ENCODE results near the gene APIP.

Gene APIP

DNA sequence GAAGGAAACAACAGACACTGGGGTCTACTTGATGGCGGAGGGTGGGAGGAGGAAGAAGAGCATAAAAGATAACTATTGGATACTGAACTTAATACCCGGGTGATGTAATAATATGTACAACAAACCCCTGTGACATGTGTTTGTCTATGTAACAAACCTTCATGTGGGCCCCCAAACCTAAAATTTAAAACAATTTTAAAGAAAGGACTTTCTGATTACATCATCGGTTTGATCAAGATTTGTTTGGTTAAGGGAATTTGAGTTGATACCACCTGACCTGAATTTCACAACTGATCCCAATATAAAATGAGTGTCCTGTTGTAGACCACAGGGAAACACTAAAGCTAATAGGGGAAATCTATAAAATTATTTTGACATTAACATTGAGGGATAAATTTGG lies 34.3 kb downstream of the APIP start:
- DNase-seq, result no peak

DNA sequence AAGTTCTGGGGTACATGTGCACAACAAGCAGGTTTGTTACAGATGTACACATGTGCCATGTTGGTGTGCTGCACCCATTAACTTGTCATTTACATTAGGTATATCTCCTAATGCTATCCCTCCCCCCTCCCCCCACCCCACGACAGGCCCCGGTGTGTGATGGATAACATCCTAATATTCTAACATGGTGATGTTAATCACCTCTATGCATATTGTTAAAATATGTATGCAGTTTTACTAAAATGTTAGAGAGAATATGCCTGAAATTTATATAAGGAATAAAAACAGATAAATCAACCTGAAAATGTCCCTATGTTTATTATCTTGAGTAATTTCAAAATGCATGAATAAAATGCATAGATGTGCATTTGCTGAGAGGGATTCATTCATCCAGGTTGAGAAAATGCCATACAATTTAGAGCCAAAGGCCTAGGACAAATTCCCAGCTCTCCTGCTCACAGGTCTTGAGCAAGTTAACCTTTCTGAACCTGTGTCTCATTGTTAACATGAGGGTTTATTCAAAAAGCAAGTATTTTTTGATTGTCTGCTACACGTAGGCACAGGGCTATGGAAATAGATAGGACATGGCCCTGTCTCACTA lies 38.7 kb downstream of the APIP start:
- DNase-seq, result no peak

DNA sequence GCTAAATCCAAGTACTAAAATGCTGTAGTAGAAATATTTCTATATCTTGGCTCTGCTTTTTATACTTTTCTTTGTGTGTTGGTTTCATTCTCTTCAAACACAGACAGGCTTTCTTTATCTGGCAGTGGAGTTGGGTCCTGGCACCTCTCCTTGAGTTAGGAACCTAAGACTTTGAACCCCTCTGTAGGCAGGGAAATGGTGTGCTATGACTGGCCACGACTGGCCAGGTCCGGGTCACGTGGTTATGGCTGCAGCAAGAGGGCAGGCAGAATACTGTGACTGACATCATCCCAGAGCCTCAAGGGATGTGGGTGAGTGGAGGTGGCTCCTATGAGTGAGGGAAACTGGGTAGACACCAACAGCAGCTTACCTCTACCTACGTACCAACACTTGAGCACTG lies 42.0 kb downstream of the APIP start:
- no peak for DNase-seq

DNA sequence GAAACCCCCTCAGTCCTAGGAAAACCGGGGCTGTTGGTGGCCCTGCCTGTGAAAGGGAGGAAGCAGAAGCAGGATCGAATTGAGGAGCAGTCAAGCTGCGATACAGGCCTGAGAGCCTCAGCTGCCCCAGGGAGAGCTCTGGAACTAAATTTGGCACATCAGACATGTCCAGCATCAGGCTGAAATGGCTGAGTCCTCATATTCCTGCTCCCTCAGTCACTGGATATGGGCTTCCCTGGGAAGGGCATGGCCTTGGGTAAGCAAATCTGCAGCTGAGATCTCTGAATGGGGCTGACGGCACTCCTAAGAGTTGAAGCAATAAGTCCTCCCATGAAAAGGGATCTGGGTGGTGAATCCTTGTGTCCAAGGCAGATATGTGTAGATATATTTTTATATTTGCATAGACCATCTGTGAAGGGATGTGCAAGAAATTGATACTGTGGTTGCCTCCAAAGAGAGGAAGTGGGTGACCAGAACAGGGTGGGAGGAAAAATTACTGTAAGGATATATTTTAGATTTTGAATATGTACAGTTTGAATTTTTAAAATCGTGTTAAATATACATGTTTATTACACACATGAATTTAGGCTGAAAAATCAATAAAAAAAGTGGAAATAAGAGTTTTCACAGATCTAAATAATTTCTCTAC lies 45.5 kb downstream of the APIP start:
- DNase-seq, result no peak

DNA sequence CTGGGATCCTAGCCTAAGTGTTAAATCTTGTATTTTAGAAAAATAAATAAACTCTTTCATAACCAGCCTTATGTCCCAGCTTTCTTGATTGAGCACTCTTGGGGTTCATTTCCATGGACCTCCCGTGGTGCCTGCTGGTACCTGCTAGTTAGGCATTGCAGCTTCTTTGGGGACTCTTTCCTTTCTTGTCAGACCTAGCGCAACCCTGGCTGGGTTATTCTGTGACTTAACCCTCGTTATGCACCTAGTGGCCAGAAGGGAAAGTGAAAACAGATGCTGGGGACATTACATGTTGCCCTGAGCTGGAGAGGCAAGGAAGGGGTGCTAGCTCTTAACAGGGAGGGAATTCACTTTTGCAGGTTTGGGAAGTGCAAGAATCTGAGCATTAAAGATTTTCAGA lies 46.8 kb downstream of the APIP start:
- no peak for DNase-seq

DNA sequence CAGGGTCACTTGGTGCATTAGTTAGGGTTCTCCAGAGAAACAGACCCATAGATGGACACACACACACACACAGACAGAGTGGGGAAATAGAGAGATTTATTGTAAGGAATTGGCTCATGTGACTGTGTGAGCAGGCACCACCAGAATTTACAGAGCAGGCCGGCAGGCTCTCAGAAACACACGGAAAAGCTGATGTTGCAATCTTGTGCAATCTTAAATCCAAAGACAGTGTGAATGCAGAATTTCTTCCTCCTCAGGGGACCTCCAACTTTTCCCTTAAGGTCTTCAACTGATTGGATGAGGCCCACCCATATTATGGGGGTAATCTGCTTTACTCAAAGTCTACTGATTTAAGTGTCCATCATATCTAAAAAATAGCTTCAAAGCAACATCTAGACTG lies 49.8 kb downstream of the APIP start:
- DNase-seq, result no peak

DNA sequence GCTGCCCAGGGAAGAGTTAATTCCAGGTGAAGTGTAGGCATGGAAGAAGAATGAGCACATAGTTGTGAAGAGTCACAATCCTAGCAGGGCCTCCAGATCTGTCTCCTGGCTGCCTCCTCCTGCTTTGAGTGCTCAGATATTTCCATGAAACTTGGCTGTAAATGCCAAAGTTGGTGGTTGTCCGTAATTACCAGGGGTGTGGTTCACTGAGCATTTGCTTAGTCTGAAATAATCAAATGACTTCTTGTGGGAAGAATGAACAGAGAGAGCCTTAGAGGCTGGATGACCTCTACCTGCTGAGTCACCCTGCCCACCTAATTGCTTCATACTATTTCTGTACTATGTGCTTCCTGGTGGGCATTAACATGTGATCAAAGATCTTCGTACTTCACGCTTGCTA lies 50.9 kb downstream of the APIP start:
- DNase-seq, result no peak

DNA sequence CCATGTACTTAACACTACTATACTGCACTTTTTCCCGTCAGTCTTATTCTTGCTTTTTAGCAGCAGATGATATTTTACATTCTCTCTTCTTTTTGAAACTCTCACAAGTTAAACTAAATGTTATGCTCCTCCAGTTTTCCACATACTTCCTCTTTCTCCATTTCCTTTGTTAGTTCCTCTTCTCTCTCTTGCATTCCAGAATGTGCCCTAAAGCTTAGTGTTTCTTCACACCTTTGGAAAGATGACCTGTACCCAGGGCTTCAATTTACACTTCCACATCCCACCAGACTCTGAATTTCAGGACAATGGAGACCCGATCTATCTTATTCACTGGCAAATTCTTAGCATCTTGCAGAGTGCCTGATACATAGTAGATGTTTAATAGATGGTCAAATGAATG lies 51.8 kb downstream of the APIP start:
- DNase-seq, result no peak

DNA sequence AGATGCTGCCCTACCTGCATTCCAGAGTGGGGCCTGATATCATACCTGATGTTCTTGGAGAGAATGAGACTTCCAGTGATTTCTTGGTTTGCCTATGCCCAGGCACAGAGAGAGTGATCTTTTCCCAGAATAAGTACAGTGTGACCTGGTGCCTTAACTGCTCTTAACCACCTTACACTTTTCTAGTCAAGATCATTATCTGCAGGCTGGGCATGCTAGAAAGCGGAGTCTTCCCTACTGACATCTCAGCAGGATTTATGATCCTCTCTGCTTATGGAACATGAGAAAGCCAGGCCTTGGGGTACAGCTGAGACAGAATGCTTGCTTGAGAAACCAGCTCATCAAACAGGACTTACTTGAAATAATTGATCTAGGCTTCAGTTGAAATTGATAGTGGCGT lies 53.1 kb downstream of the APIP start:
- DNase-seq, result no peak

DNA sequence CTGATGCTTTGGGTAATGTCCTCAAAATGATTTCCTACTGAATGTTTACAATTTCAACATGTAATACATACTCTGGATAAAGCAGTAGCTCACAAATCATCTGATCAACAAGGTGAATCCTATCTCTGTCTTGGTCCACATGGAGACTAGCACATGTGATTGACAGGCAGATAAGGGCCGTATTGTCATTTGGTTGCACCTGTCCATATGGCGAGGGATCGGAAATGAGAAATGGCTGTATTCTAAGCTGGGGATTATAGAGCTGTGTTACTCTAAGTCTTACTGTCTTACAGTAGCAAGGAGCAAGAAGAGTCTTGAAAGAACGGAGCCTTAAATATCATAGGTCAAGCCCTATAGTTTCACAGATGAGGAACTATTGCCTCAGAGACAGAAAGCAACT lies 55.7 kb downstream of the APIP start:
- no peak for DNase-seq

DNA sequence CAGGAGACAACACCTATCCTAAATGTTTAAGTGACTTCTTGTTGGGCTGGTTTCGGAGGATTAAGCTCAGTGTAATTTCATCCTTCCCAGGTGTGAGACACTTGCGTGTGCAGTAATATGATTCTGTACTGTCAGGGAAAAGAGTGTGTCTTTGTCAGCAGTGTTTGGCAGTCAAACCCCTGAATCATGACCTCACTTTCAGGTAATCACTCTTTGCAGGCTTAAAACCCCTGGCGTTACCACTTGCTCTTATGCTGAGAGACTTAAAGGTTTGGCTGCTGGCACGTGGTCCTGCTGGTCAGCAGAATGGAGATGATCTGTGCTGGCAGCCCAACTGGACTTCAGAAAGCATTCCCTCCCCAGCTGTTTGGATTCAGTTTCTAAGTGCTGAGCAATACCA lies 56.1 kb downstream of the APIP start:
- DNase-seq, result no peak

DNA sequence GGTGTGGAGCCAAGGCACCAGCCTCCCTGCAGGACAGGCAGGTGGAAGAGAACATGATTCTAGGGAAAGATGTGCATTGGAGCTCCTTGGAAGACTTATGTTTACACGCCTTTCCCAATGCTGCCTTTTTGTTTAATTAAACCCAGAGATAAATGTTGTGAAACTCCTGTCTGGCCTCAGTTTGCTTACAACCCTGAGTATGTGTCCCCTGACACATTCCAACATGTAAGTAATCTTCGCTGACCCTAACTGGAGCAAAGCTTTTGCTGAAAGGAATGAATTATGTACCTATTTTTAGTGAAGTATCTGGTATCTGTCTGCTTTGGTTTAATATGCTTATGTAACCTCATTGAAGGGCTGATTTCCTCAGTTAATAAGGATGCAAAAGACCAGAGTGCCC lies 56.7 kb downstream of the APIP start:
- no peak for DNase-seq

DNA sequence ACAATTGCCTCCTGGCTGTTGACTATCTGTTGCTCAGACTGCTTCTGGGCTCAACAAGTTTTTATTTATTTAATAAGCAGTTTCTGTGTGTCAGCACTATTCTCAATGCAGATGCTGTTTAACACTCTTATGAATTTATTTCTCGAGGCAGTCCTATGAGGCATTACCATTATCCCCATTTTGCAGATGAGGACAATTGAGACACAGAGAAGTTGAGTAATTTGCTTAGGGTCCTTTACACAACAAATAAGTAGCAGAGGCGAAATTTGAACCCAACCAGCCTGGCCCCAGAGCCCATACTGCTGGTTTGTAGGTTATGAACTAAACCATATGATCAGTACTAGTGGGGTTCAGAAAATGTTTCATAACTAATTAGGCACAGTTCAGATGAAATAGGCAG lies 58.7 kb downstream of the APIP start:
- no peak for DNase-seq

DNA sequence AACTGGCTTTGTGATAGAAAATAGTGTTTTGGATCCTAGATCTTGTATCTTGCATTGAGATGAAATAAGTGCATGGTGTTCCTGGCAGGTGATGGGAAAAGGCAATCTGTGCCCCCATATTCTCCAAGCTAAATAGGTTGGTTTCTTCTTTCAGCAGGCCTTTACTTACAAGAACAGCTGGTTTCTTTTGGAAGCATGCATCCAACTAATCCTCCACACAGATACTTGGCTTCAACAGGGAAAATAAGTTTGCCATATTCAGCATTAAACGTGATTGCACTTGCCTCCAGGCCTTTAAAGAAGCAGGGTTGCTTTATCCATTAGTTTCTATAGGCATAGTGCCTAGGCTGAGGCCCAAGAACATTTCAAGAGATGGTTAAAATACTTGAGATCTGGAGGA lies 59.9 kb downstream of the APIP start:
- no peak for DNase-seq

DNA sequence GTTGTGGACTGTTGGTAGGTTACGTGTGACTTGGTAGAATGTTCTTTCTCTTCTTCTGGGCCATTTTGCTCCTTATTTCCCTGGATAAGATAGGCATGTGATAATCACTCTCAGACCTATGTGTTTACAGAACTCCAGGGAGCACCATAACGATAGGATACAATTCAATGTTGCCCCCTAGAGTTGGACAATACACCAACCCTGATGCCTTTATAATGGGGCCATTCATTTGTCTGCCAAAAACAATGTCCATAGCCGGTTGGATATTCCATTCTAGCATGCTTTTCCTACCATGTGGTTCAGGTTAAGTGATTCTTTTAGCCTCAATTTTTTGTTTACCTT lies 60.5 kb downstream of the APIP start:
- no peak for DNase-seq

DNA sequence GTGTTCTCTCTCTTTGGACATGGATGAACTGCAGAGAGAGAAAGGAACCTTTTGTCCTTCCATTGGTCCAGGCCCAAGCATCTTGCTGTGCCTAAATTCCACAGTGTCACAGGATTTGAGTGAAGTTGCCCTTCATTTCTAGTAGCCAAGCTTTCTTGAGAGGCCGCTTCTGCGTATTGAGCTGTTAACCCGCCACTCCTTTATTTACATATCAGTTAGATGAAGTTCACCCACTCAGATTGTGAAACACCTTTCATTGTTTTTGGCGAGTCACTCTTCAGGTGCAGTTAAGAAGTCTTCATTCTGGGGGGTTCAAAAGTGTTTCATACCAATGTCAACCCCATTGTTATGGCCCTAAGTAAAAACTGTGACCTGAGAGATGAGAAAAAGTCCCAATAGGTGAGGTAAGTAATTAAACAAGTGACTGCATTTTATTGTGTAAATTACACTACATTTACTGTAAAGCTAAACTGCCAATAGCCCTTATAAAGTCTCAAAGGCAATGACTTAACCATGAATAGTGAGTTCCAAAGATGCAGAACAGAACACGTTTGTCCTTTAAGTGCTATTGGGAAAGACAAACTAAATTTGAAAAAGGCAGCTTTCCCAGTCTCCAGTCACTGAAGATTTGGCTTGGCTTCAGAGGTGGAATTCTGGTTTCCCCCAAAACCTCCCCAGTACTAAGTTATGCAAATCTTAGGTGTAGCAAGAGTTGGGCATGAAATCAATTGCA lies 61.0 kb downstream of the APIP start:
- no peak for DNase-seq

DNA sequence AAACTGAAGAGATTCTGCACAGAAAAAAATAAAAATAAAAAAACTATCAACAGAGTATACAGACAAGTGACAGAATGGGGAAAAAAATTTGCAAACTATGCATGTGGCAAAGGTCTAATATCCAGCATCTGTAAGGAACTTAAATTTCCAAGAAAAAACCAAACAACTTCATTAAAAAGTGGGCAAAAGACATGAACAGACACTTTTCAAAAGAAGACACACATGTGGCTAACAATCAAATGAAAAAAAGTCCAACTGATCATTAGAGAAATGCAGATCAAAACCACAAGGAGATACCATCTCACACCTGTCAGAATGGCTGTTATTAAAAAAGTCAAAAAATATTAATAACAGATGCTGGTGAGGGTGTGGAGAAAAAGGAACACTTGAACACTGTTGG lies 64.3 kb downstream of the APIP start:
- DNase-seq, result no peak

DNA sequence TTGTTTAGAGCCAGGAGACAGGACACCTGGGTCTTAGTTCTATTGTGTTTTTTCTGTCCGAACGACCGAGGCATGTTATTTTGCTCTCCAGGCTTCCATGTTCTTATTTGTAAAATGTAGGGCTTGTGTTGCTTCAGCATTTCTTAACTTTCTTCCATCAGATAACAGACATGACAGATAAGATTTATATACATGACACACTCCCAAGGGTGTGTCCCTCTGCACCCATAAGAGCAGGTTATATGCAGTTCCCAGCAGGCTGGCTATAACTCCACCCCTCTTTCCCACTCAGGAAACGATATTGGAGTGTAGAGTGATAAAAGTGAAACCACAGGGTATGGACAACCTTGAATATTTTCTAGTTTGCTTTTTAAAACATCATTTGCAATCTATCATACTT lies 65.8 kb downstream of the APIP start:
- no peak for DNase-seq

DNA sequence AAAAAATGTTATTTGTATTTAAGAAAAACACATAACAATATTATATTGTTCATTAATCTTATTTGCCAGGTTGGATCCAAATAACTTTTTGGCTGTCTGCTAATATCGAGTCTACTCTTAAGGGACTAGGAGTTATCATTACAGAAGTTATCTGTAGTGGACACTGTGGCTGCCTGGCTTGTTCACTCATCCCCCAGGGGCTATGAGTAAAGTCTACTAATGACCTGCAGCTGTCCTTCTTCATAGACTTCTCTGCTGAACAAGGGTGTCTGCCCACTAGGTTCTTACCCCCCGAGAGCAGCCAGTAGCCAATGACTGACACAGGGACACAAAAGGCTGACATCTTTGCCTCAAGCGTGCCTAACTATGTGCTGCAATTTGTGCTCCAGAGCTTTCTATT lies 69.7 kb downstream of the APIP start:
- DNase-seq, result no peak

DNA sequence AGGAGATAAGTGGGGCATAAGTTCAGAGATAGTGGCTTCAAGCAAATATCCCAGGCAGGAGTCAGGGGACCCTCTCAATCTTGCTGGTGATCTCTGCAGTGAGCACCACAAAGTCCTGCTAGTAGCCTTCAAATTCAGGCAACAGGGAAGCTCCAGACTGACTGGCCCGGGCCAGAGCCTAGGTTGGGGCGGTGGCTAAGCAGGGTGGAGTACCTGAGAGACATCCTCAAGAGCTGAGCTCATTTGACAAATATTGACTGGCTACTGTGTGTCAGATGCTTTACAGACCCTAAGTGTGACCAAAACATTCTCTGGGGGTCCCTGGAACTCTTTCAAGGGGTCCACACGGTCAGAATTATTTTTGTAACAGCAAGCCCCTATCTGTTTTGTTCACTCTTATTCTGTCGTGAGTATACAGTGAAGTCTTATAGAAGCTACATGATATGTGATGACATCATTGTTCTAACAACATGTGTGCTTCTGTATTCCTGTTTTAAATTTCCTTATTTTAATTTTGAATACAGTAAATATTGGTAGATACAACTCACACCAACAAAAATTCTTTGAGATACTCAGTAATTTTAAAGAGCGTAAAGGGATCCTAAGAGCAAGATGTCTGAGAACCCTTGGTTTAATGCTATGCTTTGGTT lies 71.6 kb downstream of the APIP start:
- DNase-seq, result no peak

DNA sequence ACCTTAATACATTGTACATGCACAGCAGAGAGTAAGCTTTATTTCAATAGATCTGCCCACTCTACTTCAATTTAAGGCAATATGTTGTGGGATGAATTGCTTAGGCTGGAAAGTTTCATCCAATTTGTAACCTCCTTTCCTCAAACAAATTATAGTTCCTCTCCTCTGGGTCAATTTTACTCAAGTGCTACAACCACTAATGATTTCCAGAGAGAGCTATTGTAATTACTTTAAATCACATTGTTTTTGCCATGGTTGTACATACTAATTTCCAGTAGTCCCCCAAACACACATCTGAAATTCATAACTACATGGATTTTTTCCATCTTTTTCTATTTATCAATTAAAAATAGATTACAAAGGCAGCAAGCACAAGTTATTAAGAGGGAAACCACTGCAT lies 72.9 kb downstream of the APIP start:
- DNase-seq, result no peak

DNA sequence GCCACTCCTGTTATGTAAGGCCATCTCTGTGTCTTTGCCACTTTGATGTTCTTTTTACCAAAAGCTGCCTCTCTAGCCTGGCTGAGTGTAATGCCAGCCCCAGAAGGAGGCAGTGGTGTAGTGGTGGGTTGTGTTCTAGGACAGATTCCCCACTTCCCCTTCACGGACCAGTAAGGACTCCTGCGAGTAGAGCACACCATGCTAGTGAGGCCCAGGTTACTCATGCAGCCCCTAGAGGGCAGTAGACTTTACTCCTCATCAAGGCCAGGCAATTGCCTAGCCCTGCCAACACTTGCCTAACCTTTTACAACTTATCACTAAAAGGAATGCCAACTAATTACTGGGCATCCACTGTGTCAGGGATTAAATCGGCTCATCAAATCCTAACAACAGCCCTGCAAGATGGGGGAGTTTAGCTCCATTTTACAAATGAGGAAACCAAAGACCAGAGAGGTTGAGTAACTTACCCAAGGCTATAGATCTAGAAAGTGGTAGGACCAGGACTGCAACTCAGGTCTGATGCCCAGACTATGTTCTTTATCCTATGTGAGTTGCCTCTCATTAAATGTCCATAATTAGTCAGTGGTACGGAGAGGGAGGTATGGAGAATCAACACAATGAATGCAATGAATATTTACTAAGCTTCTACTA lies 75.3 kb downstream of the APIP start:
- DNase-seq, result peak in 3 of 6 experiments; percentile 4 to 15 (median 5)

DNA sequence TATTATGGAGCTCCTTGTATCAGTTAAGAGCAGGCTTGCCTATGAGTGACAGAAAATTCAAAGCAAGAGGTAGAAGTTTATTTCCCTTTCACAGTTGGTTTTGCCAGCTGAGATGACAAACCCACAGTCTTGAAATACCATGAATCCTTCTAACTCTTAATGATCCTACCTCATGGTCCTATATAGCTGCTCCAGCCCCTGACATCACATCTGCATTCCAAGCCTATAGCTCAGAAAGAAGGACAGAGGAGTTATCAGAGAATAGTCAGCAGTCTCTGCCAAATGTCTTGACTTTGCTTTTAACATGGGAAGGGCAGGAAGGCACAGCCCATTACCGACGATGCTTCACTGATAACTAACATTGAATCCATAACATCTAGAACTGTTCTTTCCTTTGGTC lies 76.2 kb downstream of the APIP start:
- no peak for DNase-seq
